HCEC 1CT (cell line): ENCODE data around the gene SLC1A5.
"Not testable (repeated sequence)": the region's sequence is repeated elsewhere in the genome, so short reads cannot be mapped to it uniquely, and the experiment has no call there.

ENCODE experiments used
- DNase-seq: peaks from one replicate; pipeline ENCODE4 v3.0.0-alpha.2; 2017

Gene SLC1A5

GRCh38 chr19:46797881-46798280 lies 9.5 kb upstream of the SLC1A5 start:
- no peak for DNase-seq

- DNase-seq: no peak
These were observed 3.5 kb upstream of the SLC1A5 start for GRCh38 chr19:46791944-46792343.

GRCh38 chr19:46789371-46789770 lies 977 bp upstream of the SLC1A5 start:
- no peak for DNase-seq

GRCh38 chr19:46788968-46789338 lies 559 bp upstream of the SLC1A5 start:
- no peak for DNase-seq

- DNase-seq: peak; percentile 58
These were observed 798 bp downstream of the SLC1A5 start for GRCh38 chr19:46787331-46788261.

- no peak for DNase-seq
These were observed 1.4 kb downstream of the SLC1A5 start for GRCh38 chr19:46787040-46787330.

GRCh38 chr19:46786236-46787039 lies 2.0 kb downstream of the SLC1A5 start:
- peak; percentile 89 for DNase-seq

GRCh38 chr19:46785980-46786235 lies 2.5 kb downstream of the SLC1A5 start:
- DNase-seq: no peak

- peak; percentile 37 for DNase-seq
These were observed 3.1 kb downstream of the SLC1A5 start for GRCh38 chr19:46785054-46785979.

- DNase-seq: peak; percentile 94
These were observed 3.9 kb downstream of the SLC1A5 start for GRCh38 chr19:46784262-46785053.

GRCh38 chr19:46783670-46784069 lies 4.7 kb downstream of the SLC1A5 start:
- DNase-seq: no peak

GRCh38 chr19:46782355-46783019 lies 5.9 kb downstream of the SLC1A5 start:
- no peak for DNase-seq

- not testable (repeated sequence) for DNase-seq
These were observed 10.3 kb downstream of the SLC1A5 start for GRCh38 chr19:46777956-46778645.

GRCh38 chr19:46776927-46777911 lies 11.2 kb downstream of the SLC1A5 start:
- DNase-seq: no peak

- DNase-seq: no peak
These were observed 12.6 kb downstream of the SLC1A5 start for GRCh38 chr19:46775642-46776258.

- DNase-seq: no peak
These were observed 15.4 kb downstream of the SLC1A5 start for GRCh38 chr19:46773018-46773399.

- no peak for DNase-seq
These were observed 16.0 kb downstream of the SLC1A5 start for GRCh38 chr19:46772170-46773017.

GRCh38 chr19:46768746-46769145 lies 19.6 kb downstream of the SLC1A5 start:
- not testable (repeated sequence) for DNase-seq
